ENCODE data around the gene TUT4.
"Not testable (repeated sequence)": the region's sequence is repeated elsewhere in the genome, so short reads cannot be mapped to it uniquely, and the experiment has no call there.

TUT4 gene

GRCh38 chr1:52552505-52553361 lies at the start of gene TUT4:
Gene TUT4 (minus strand): TSS chr1:52553092. CDS start chr1:52526280, 26,812 bp downstream.
- DNase-seq: peak; percentile 88 to 89

- DNase-seq: peak; percentile 31 to 45
These were observed 49.3 kb upstream of the TUT4 start, which contains the start of gene GPX7 for GRCh38 chr1:52601991-52602855. Gene GPX7 (plus strand): TSS chr1:52602371. CDS start chr1:52602410, 39 bp downstream.

DNA sequence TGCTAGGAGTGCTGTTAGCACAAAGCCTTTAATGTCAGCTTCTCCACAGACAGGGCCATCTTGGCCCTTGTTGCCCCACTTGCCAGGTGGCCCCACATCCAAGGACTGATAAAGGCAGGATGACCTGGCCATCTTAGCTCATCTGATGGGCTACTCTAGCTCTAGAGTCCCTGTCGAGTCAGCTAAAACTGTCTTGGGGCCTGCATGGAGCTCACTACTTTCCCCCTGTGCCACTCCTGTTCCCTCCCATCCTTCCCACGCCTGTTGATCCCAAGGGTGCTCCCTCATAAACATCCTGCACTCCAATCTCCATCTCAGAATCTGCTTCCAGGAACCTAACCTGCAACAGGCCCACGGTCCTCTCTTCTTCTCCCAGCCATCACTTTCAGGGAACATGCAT lies 48.6 kb upstream of the TUT4 start:
- DNase-seq: no peak

DNA sequence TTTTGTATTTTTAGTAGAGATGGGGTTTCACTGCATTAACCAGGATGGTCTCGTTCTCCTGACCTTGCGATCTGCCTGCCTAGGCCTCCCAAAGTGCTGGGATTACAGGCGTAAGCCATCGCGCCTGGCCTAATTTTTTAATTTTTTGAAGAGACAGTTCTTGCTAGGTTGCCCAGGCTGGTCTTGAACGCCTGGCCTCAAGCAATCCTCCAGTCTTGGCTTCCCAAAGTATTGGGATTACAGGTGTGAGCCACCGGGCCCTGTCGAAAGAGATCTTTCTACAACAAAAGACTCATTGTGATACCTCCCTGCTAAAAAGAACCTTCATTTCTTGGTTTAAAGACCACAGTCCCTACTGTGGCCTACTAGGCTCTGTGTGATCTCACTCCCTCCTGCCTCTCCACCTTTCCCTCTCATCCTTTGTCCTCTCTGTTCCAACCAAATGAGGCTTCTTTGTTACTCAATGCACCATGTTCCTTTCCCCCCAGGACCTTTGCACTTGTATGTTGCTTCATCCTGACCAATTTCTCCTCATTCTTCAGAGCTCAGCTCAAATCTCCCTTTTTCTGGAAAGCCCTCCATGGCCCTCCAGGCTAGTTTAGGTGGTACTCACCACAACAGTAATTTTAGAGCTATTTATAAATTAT lies 47.8 kb upstream of the TUT4 start:
- DNase-seq: no peak

DNA sequence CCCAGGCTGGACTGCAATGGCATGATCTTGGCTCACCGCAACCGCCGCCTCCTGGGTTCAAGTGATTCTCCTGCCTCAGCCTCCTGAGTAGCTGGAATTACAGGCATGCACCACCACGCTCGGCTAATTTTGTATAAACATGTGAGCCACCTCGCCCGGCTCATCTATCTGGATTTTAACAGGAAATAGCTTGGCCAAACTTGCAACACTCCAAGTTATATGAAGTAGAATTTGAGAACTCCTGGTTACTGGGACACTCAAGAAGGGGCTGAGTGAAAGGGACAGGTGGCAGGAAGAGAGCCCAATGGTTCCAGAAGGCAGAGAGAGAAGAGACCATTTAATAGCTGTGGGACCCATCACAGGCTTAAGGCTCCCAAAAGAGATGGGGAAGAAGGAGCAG lies 46.3 kb upstream of the TUT4 start:
- no peak for DNase-seq

DNA sequence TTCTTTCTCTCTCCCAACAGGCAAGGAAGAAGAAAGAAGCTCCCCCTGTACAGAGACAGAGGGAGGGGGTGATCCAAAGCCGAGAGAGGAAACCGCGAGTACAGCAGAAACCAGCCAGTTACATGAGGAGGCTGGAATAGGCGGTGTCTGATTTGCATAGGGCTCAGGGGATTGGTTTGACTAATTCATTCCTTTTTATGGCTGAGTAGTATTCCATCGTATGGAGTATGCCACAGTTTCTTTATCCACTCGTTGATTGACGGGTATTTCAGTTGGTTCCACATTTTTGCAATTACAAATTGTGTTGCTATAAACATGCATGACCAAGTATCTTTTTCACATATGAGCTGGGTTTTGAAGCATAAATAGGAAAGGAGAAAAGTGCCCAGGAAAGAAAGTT lies 45.8 kb upstream of the TUT4 start:
- DNase-seq: no peak

DNA sequence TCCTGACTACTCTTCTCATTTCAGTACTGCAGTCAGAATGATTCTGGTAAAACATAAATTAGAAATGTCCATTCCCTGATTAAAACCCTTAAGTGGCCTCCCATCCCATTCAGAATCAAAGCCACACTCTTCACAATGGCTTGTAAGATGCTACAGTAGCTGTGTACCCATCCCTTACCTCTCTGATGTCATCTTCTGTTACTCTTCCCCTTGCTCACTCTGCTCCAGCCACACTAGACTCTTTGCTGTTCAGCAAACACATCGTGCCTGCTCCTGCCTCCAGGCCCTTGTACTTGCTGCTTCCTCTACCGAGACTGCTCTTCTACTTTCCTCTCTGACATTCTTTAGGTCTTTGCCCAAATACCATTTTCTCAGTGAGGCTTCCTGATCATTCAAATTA lies 45.0 kb upstream of the TUT4 start:
- no peak for DNase-seq

GRCh38 chr1:52595061-52595460 lies 42.2 kb upstream of the TUT4 start:
- no peak for DNase-seq

DNA sequence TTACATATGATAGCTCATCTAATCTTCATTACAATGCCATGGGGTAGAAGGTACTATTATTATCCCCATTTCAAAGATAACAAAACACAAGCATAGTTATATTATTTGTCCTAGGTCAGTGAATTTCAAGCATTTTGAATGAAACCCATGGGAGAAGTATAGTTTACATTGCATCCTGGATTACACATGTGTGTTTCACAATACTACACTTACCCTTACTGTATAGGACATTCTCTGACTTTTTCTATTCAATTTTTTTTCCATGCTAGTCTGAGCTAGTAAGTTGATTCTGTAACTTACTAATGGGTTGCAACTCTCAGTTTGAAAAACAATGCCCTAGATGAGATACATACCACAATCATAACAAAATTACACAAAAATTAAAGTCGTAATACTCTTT lies 40.6 kb upstream of the TUT4 start:
- DNase-seq: no peak

- DNase-seq: no peak
These were observed 39.9 kb upstream of the TUT4 start for GRCh38 chr1:52592637-52593323.

GRCh38 chr1:52590266-52590665 lies 37.4 kb upstream of the TUT4 start:
- no peak for DNase-seq

DNA sequence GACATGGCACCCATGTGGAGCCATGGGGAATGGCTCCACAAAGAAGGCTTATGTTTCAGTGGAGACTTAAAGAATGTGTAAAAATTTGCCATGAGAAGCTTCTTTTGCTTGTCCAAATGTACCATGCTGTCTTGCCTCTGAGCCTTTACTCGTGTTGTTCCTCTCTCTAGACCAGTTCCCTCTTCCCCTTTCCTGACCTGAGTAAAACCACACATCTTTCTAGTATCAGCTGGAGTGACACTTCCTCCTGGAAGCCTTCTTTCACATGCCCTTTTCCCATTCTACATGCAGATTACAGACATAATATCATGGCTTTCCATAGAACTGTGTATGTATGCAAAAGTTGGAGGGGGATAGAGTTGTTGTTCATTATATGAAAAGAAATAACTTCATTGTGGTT lies 35.6 kb upstream of the TUT4 start:
- peak; percentile 69 to 74 for DNase-seq

GRCh38 chr1:52588027-52588426 lies 35.1 kb upstream of the TUT4 start:
- no peak for DNase-seq

GRCh38 chr1:52585474-52585873 lies 32.6 kb upstream of the TUT4 start:
- DNase-seq: no peak

GRCh38 chr1:52582116-52582696 lies 29.3 kb upstream of the TUT4 start:
- DNase-seq: no peak

- no peak for DNase-seq
These were observed 27.4 kb upstream of the TUT4 start for GRCh38 chr1:52580283-52580682.

GRCh38 chr1:52579415-52579814 lies 26.5 kb upstream of the TUT4 start:
- no peak for DNase-seq

DNA sequence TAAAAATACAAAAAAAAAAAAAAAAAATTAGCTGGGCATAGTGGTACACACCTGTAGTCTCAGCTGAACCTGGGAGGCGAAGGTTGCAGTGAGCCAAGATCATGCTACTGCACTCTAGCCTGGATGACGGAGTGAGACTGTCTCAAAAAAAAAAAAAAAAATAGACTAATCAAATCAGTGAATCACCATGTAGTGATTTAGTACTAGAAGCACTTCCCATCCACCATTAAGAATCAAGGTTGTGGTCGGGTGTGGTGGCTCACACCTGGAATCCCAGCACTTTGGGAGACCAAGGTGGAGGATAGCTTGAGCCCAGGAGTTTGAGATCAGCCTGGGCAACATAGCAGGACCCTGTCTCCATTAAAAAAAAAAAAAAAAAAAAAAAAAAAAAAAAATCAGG lies 25.2 kb upstream of the TUT4 start:
- not testable (repeated sequence) for DNase-seq

- no peak for DNase-seq
These were observed 23.2 kb upstream of the TUT4 start for GRCh38 chr1:52576074-52576473.

GRCh38 chr1:52574594-52574993 lies 21.7 kb upstream of the TUT4 start:
- no peak for DNase-seq

DNA sequence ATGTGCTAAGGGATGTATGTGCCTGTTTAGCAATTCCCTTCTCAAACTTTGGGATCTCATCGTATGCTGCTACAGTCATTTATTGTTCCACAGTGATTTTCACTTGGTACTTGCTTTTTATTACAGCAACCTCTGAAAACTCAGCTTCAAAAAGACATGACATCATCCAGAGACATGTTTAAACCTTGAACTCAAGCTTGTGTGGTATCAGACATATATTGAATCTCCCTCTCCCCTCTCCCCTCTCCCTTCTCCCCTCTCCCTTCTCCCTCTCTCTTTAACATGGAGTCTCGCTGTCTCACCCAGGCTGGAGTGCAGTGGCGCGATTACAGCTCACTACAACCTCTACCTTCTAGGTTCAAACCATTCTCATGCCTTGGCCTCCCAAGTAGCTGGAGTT lies 19.5 kb upstream of the TUT4 start:
- no peak for DNase-seq

DNA sequence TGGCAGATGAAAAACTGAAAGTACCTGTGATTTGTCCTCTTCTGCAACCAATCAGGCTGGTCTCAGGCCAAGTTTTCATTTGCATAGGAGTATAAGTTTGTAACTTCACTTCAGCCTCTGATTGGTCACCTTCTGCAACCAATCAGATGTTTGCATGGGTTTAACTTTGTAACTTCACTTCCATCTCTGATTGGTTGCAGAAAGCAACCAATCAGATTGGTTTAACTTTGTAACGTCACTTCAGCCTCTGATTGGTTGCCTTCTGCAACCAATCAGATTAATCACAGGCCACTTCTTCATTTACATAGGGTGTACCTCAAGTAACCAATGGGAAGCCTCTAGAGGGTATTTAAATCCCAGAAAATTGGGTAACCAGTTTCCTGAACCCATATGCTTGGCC lies 18.9 kb upstream of the TUT4 start:
- DNase-seq: peak; percentile 14 to 17

All from Kasumi-1 (cell line).